IMR-90 (cell line): ENCODE measurements around the gene GLIPR1. TPM values are rescaled to one million over a fixed set of nuclear protein-coding genes. Genes with fewer than 3 reads are reported as not detected.

Experiments
- ATAC-seq: fragments of 200-7000 bp; cut with Tn5 transposase; 2 replicates; pipeline ENCODE4 v1.9.1; 2020; ENCODE audit warnings: low read depth, mild to moderate bottlenecking, moderate library complexity
- BruUV-seq: library from RNA; stranded (reverse); fragments of 400-500 nt; replicated peaks from 2 replicates; lab custom pipeline; 2021; lab: Mats Ljungman, UMichigan
- CTCF ChIA-PET: fragments of 300-600 bp; formaldehyde crosslinking; extraction: SDS; loops from one replicate; lab custom pipeline; 2021; ENCODE audit warnings: antibody characterized with exemption; lab: Yijun Ruan, JAX
- POLR2A ChIA-PET: fragments of 300-600 bp; sonication (Branson Sonifier 250); formaldehyde crosslinking; loops from one replicate; lab custom pipeline; 2022; ENCODE audit warnings: antibody characterized with exemption; ENCODE audit not compliant: unreplicated experiment; lab: Charles Lee
- DNase-seq: peaks from one replicate; pipeline ENCODE4 v3.0.0; 2013
- H2AFZ ChIP-seq: replicated peaks from 2 replicates; pipeline ENCODE3; 2013; ENCODE audit warnings: low read length, mild to moderate bottlenecking; ENCODE audit not compliant: poor library complexity
- H2AK5ac ChIP-seq: 2 replicates; pipeline ENCODE4 v1.6.1; 2013; ENCODE audit warnings: low read depth, low read length, inconsistent platforms
- H2AK9ac ChIP-seq: replicated peaks from 2 replicates; pipeline ENCODE3; 2013; ENCODE audit warnings: mild to moderate bottlenecking, low read depth, low read length, moderate library complexity; ENCODE audit not compliant: poor library complexity
- H2BK120ac ChIP-seq: 2 replicates; pipeline ENCODE4 v1.6.1; 2013; ENCODE audit warnings: low read depth, low read length, inconsistent platforms
- H2BK15ac ChIP-seq: 3 replicates; pipeline ENCODE4 v1.6.1; 2013; ENCODE audit warnings: low read depth, low read length, inconsistent platforms
- H2BK20ac ChIP-seq: 2 replicates; pipeline ENCODE4 v1.6.1; 2013; ENCODE audit warnings: low read depth, mild to moderate bottlenecking, inconsistent platforms, low read length, moderate library complexity
- H2BK5ac ChIP-seq: 2 replicates; pipeline ENCODE4 v1.6.1; 2013; ENCODE audit warnings: mild to moderate bottlenecking, low read depth, low read length, inconsistent platforms; ENCODE audit not compliant: poor library complexity, severe bottlenecking
- H3K14ac ChIP-seq: replicated peaks from 2 replicates; pipeline ENCODE4 v1.6.1; 2013; ENCODE audit warnings: low read depth, low read length, inconsistent platforms
- H3K18ac ChIP-seq: 2 replicates; pipeline ENCODE4 v1.6.1; 2013; ENCODE audit warnings: low read depth, low read length, control low read depth
- H3K23ac ChIP-seq: 2 replicates; pipeline ENCODE4 v1.6.1; 2013; ENCODE audit warnings: low read depth, low read length, inconsistent platforms
- H3K27ac ChIP-seq: 2 replicates; pipeline ENCODE4 v1.5.1; 2013; ENCODE audit warnings: mild to moderate bottlenecking, control low read depth, low read length; ENCODE audit not compliant: insufficient read depth
- H3K27me3 ChIP-seq: 2 replicates; pipeline ENCODE4 v1.6.1; 2013; ENCODE audit warnings: low read length; ENCODE audit not compliant: control insufficient read depth, insufficient read depth
- H3K36me3 ChIP-seq: 2 replicates; pipeline ENCODE4 v1.6.1; 2013; ENCODE audit warnings: low read length, mixed read lengths; ENCODE audit not compliant: control insufficient read depth, insufficient read depth
- H3K4ac ChIP-seq: 2 replicates; pipeline ENCODE4 v1.6.1; 2013; ENCODE audit warnings: low read depth, low read length, inconsistent platforms
- H3K4me1 ChIP-seq: 2 replicates; pipeline ENCODE4 v1.6.1; 2013; ENCODE audit warnings: low read length, mixed read lengths; ENCODE audit not compliant: control insufficient read depth, insufficient read depth
- H3K4me2 ChIP-seq: 2 replicates; pipeline ENCODE4 v1.6.1; 2013; ENCODE audit warnings: low read depth, mild to moderate bottlenecking, control low read depth, low read length, moderate library complexity
- H3K4me3 ChIP-seq: 2 replicates; pipeline ENCODE4 v1.5.1; 2013; ENCODE audit warnings: low read depth, mild to moderate bottlenecking, control low read depth, low read length, moderate library complexity; ENCODE audit not compliant: insufficient read depth
- H3K56ac ChIP-seq: 2 replicates; pipeline ENCODE4 v1.6.1; 2013; ENCODE audit warnings: low read length, inconsistent platforms; ENCODE audit not compliant: insufficient read depth; ENCODE audit errors: extremely low read depth
- H3K79me1 ChIP-seq, 2 experiments: 2 replicates each; pipeline ENCODE4 v1.6.1; 2013; ENCODE audit warnings: low read length in 2 of 2, inconsistent platforms in 1 of 2, low read depth in 1 of 2
- H3K9ac ChIP-seq: 2 replicates; pipeline ENCODE4 v1.6.1; 2013; ENCODE audit warnings: low read depth, low read length, control low read depth
- H3K9me1 ChIP-seq: 2 replicates; pipeline ENCODE4 v1.6.1; 2013; ENCODE audit warnings: low read length, inconsistent platforms; ENCODE audit not compliant: insufficient read depth
- H3K9me3 ChIP-seq: 2 replicates; pipeline ENCODE4 v1.6.1; 2013; ENCODE audit warnings: low read length; ENCODE audit not compliant: control insufficient read depth, insufficient read depth
- H4K20me1 ChIP-seq: 2 replicates; pipeline ENCODE4 v1.6.1; 2013; ENCODE audit warnings: low read length, inconsistent platforms; ENCODE audit not compliant: insufficient read depth
- H4K5ac ChIP-seq: 2 replicates; pipeline ENCODE4 v1.6.1; 2013; ENCODE audit warnings: mild to moderate bottlenecking, low read depth, low read length, control low read depth
- H4K8ac ChIP-seq, 2 experiments: 2 replicates each; pipeline ENCODE4 v1.6.1; 2013; ENCODE audit warnings: low read depth in 2 of 2, low read length in 2 of 2, control low read depth in 1 of 2, inconsistent platforms in 1 of 2
- H4K91ac ChIP-seq: 2 replicates; pipeline ENCODE4 v1.6.1; 2013; ENCODE audit warnings: low read depth, low read length, inconsistent platforms; ENCODE audit not compliant: insufficient read depth
- MXI1 ChIP-seq: IDR thresholded peaks from 2 replicates; pipeline ENCODE4 v1.6.1; 2012; ENCODE audit warnings: low read depth, mild to moderate bottlenecking, low read length, moderate library complexity, borderline replicate concordance
- NFE2L2 ChIP-seq: fragments of 150-350 bp; IDR thresholded peaks from 2 replicates; pipeline ENCODE4 v1.6.1; 2016; ENCODE audit warnings: low read depth, mild to moderate bottlenecking, low read length
- POLR2A ChIP-seq: IDR thresholded peaks from 2 replicates; pipeline ENCODE4 v1.6.1; 2012; ENCODE audit warnings: mild to moderate bottlenecking, low read depth, low read length
- RCOR1 ChIP-seq: IDR thresholded peaks from 2 replicates; pipeline ENCODE4 v1.6.1; 2012; ENCODE audit warnings: mild to moderate bottlenecking, low read length, improper control_type of control experiment; ENCODE audit not compliant: insufficient replicate concordance
- RFX5 ChIP-seq: IDR thresholded peaks from 2 replicates; pipeline ENCODE4 v1.8.0; 2012; ENCODE audit warnings: low read depth, mild to moderate bottlenecking, low read length, moderate library complexity
- WGBS, 2 experiments: methylation state at CpG; one replicate each; pipeline versions ENCODE4 v1.1.5 to v1.1.7; 2013; ENCODE audit warnings: missing lambda C conversion rate in 2 of 2; ENCODE audit not compliant: insufficient read length in 1 of 2; ENCODE audit errors: extremely low coverage in 2 of 2; 5-methylcytosine and 5-hydroxymethylcytosine counted together
- dilution Hi-C: fragments of 300-500 bp; cut with HindIII; formaldehyde crosslinking; loops from one replicate; pipeline ENCODE4 v1.14.3; 2018; ENCODE audit warnings: low sequenced_read_pairs; ENCODE audit not compliant: unreplicated experiment
- in situ Hi-C: fragments of 300-500 bp; cut with MboI; formaldehyde crosslinking; loops from 3 replicates; pipeline ENCODE4 v1.14.3; 2019; ENCODE audit warnings: low sequenced_read_pairs, inconsistent platforms, mixed read lengths
- intact Hi-C: fragments of 100-400 bp; cut with micrococcal nuclease; formaldehyde crosslinking; loops from 2 replicates; pipeline ENCODE4 v1.10.0; 2022
- polyA plus RNA-seq, 3 experiments: library from polyadenylated mRNA; depleted of rRNA; stranded (reverse); fragments of >200 nt; gene quantifications; 2 replicates each; pipeline ENCODE4 v1.2.3, GENCODE V29; 2012; ENCODE audit warnings: low replicate concordance in 1 of 3
- total RNA-seq: library from RNA; depleted of rRNA; stranded (reverse); fragments of >200 nt; gene quantifications from 2 replicates; pipeline ENCODE4 v1.2.3, GENCODE V29; 2012
- TF ChIP-seq, protein P1 (sequence below): fragments of 150-350 bp; IDR thresholded peaks from 2 replicates; pipeline ENCODE4 v1.6.1; 2017; ENCODE audit warnings: mild to moderate bottlenecking, antibody characterized with exemption, low read length, low read depth

Gene GLIPR1
- total and polyA plus RNA-seq, 2 of the 4 experiments (the other 2 are of a cell fraction) = 268 to 327 TPM

DNA sequence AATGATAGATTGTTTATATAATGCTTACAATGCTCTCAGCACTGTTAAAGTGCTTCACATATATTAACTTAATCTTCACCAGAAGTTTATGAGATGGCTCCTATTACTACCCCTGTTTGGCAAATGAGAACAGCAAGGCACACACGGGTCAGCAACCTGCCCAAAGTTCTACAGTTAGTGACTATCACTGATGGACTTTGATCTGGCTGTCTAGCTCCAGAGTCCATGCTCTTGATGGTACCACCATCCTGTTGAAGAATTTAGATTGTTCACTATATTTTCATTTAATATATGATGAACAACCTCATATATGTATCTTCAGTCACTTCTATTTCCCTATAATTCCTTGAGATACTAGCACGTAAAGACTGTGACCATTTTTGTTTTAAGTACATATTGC is 10.6 kb downstream of the GLIPR1 start:
- Histone ChIP-seq H3K9me1 (peaks cover 6% of the 10 kb centered on the region), H3K4me2 (no peak overlapping the region), H4K5ac (no peak overlapping the region), H4K20me1 (0 out of 2 replicates have a peak, but pooled peaks cover 3% of the 10 kb centered on the region), H4K91ac (no peak overlapping the region), H2AK5ac (no peak overlapping the region), H2BK120ac (no peak overlapping the region), H2BK20ac (no peak overlapping the region), H3K36me3 (peaks cover 29% of the 10 kb centered on the region), H2AK9ac (no peak overlapping the region), H3K18ac (no peak overlapping the region), H3K4me3 (no peak overlapping the region), H3K56ac (no peak overlapping the region), H3K14ac (no peak overlapping the region), H2BK15ac (no peak overlapping the region), H3K27me3 (no peaks in the 10 kb centered on the region), H3K27ac (no peak overlapping the region), H4K8ac (no peak overlapping the region), H3K79me1 (peaks cover 28 to 59% of the 10 kb centered on the region in 2 experiments), H3K4ac (no peak overlapping the region), H3K4me1 (peaks cover 7% of the 10 kb centered on the region), H3K9me3 (no peaks in the 10 kb centered on the region), H2AFZ (no peak overlapping the region), H3K23ac (no peak overlapping the region), H2BK5ac (no peak overlapping the region), H3K9ac (no peak overlapping the region)
- DNase-seq = no peak
- no TSS peak for BruUV-seq
- CTCF ChIA-PET = no interaction called here
- dilution Hi-C loops (no loop called here), in situ Hi-C loops (no loop called here), intact Hi-C loops (no loop called here)
- POLR2A ChIA-PET = no interaction called here
- no peak for ATAC-seq
- TF ChIP-seq RFX5 (no peak), MXI1 (no peak), RCOR1 (no peak), POLR2A (no peak), NFE2L2 (no peak)
- TF ChIP-seq, protein P1, sequence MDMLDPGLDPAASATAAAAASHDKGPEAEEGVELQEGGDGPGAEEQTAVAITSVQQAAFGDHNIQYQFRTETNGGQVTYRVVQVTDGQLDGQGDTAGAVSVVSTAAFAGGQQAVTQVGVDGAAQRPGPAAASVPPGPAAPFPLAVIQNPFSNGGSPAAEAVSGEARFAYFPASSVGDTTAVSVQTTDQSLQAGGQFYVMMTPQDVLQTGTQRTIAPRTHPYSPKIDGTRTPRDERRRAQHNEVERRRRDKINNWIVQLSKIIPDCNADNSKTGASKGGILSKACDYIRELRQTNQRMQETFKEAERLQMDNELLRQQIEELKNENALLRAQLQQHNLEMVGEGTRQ = no peak
- no CpG with 5 or more reads among the region's 2 CpGs for WGBS, 2 experiments
